Activated naive CD4-positive, alpha-beta T cell treated with anti-CD3 and anti-CD28 coated beads, Interleukin-2, amount 50 U/mL, for 24 hours (primary cell): ENCODE results near the gene SLC19A2.

Experiments
- H3K27ac Mint-ChIP-seq: one replicate; pipeline ENCODE4 v1.8.0; 2021; ENCODE audit warnings: mild to moderate bottlenecking, mixed read lengths
- H3K27me3 Mint-ChIP-seq: one replicate; pipeline ENCODE4 v1.8.0; 2021; ENCODE audit warnings: mixed read lengths
- H3K36me3 Mint-ChIP-seq: one replicate; pipeline ENCODE4 v1.8.0; 2021; ENCODE audit warnings: mixed read lengths
- H3K4me1 Mint-ChIP-seq: one replicate; pipeline ENCODE4 v1.8.0; 2021; ENCODE audit warnings: mixed read lengths
- H3K4me3 Mint-ChIP-seq: one replicate; pipeline ENCODE4 v1.8.0; 2021; ENCODE audit warnings: mild to moderate bottlenecking, mixed read lengths
- H3K9me3 Mint-ChIP-seq: one replicate; pipeline ENCODE4 v1.8.0; 2021; ENCODE audit warnings: mixed read lengths

Gene SLC19A2

GRCh38 chr1:169491845-169492281, 6.1 kb upstream of the SLC19A2 start:
- Mint-ChIP-seq H3K27me3 (no peaks in the 10 kb centered on the region), H3K9me3 (no peaks in the 10 kb centered on the region)

GRCh38 chr1:169488157-169488556, 2.4 kb upstream of the SLC19A2 start:
- no peaks in the 10 kb centered on the region for H3K36me3 Mint-ChIP-seq
- H3K4me1 Mint-ChIP-seq, result peaks cover 48% of the 10 kb centered on the region
- no peak overlapping the region for H3K4me3 Mint-ChIP-seq
- H3K27ac Mint-ChIP-seq, result no peak overlapping the region
- no peaks in the 10 kb centered on the region for H3K27me3 Mint-ChIP-seq
- no peaks in the 10 kb centered on the region for H3K9me3 Mint-ChIP-seq

More at GRCh38 chr1:169491845-169492281, 6.1 kb upstream of the SLC19A2 start:
- Mint-ChIP-seq H3K4me3 (no peak overlapping the region), H3K36me3 (no peaks in the 10 kb centered on the region), H3K4me1 (peaks cover 28% of the 10 kb centered on the region), H3K27ac (no peak overlapping the region)

GRCh38 chr1:169487561-169487960, 1.8 kb upstream of the SLC19A2 start:
- peak overlapping the region; percentile 97 for H3K4me3 Mint-ChIP-seq
- H3K27me3 Mint-ChIP-seq, result no peaks in the 10 kb centered on the region
- H3K27ac Mint-ChIP-seq, result no peak overlapping the region
- H3K9me3 Mint-ChIP-seq, result no peaks in the 10 kb centered on the region
- peaks cover 50% of the 10 kb centered on the region for H3K4me1 Mint-ChIP-seq
- no peaks in the 10 kb centered on the region for H3K36me3 Mint-ChIP-seq

GRCh38 chr1:169487133-169487532, 1.4 kb upstream of the SLC19A2 start:
- H3K4me1 Mint-ChIP-seq, result peaks cover 50% of the 10 kb centered on the region
- peak overlapping the region; percentile 97 for H3K4me3 Mint-ChIP-seq
- H3K27me3 Mint-ChIP-seq, result no peaks in the 10 kb centered on the region
- no peaks in the 10 kb centered on the region for H3K9me3 Mint-ChIP-seq
- no peak overlapping the region for H3K27ac Mint-ChIP-seq
- no peaks in the 10 kb centered on the region for H3K36me3 Mint-ChIP-seq

GRCh38 chr1:169486281-169487051, 722 bp upstream of the SLC19A2 start:
- Mint-ChIP-seq H3K27ac (peak overlapping the region; percentile 86), H3K9me3 (no peaks in the 10 kb centered on the region), H3K27me3 (no peaks in the 10 kb centered on the region), H3K4me1 (peaks cover 47% of the 10 kb centered on the region), H3K36me3 (no peaks in the 10 kb centered on the region), H3K4me3 (peak overlapping the region; percentile 97)

GRCh38 chr1:169484683-169485430, 887 bp downstream of the SLC19A2 start:
- Mint-ChIP-seq H3K4me1 (peaks cover 59% of the 10 kb centered on the region), H3K36me3 (peaks cover 4% of the 10 kb centered on the region), H3K9me3 (no peaks in the 10 kb centered on the region), H3K27ac (peak overlapping the region; percentile 76), H3K4me3 (peak overlapping the region; percentile 97), H3K27me3 (no peaks in the 10 kb centered on the region)

- peaks cover 61% of the 10 kb centered on the region for H3K4me1 Mint-ChIP-seq
These were observed 1.6 kb downstream of the SLC19A2 start for GRCh38 chr1:169484101-169484500.

GRCh38 chr1:169483500-169483966, 2.2 kb downstream of the SLC19A2 start:
- Mint-ChIP-seq H3K27ac (no peak overlapping the region), H3K27me3 (no peaks in the 10 kb centered on the region), H3K4me1 (peaks cover 61% of the 10 kb centered on the region), H3K9me3 (no peaks in the 10 kb centered on the region), H3K4me3 (peak overlapping the region; percentile 97), H3K36me3 (peaks cover 4% of the 10 kb centered on the region)

More at GRCh38 chr1:169484101-169484500, 1.6 kb downstream of the SLC19A2 start:
- no peaks in the 10 kb centered on the region for H3K9me3 Mint-ChIP-seq
- H3K4me3 Mint-ChIP-seq, result peak overlapping the region; percentile 97
- no peak overlapping the region for H3K27ac Mint-ChIP-seq
- H3K36me3 Mint-ChIP-seq, result peaks cover 4% of the 10 kb centered on the region
- no peaks in the 10 kb centered on the region for H3K27me3 Mint-ChIP-seq

- Mint-ChIP-seq H3K27ac (no peak overlapping the region), H3K36me3 (peaks cover 12% of the 10 kb centered on the region), H3K9me3 (no peaks in the 10 kb centered on the region), H3K4me1 (peaks cover 35% of the 10 kb centered on the region), H3K4me3 (no peak overlapping the region), H3K27me3 (no peaks in the 10 kb centered on the region)
These were observed 6.2 kb downstream of the SLC19A2 start for GRCh38 chr1:169479363-169480066.

- Mint-ChIP-seq H3K4me3 (no peak overlapping the region), H3K4me1 (peaks cover 22% of the 10 kb centered on the region), H3K27ac (no peak overlapping the region), H3K27me3 (no peaks in the 10 kb centered on the region), H3K36me3 (peaks cover 12% of the 10 kb centered on the region), H3K9me3 (no peaks in the 10 kb centered on the region)
These were observed 7.6 kb downstream of the SLC19A2 start for GRCh38 chr1:169478094-169478672.

GRCh38 chr1:169475806-169476387, 9.8 kb downstream of the SLC19A2 start:
- Mint-ChIP-seq H3K4me3 (no peak overlapping the region), H3K27me3 (no peaks in the 10 kb centered on the region), H3K4me1 (peaks cover 9% of the 10 kb centered on the region), H3K27ac (no peak overlapping the region), H3K36me3 (peaks cover 12% of the 10 kb centered on the region), H3K9me3 (no peaks in the 10 kb centered on the region)

GRCh38 chr1:169474302-169474995, 11.3 kb downstream of the SLC19A2 start:
- Mint-ChIP-seq H3K27ac (no peak overlapping the region), H3K4me3 (no peak overlapping the region), H3K36me3 (peaks cover 8% of the 10 kb centered on the region), H3K27me3 (no peaks in the 10 kb centered on the region), H3K4me1 (no peaks in the 10 kb centered on the region), H3K9me3 (no peaks in the 10 kb centered on the region)

GRCh38 chr1:169473347-169473746, 12.4 kb downstream of the SLC19A2 start:
- H3K36me3 Mint-ChIP-seq, result peaks cover 8% of the 10 kb centered on the region

GRCh38 chr1:169472738-169473137, 13.0 kb downstream of the SLC19A2 start:
- Mint-ChIP-seq H3K27me3 (no peaks in the 10 kb centered on the region), H3K9me3 (no peaks in the 10 kb centered on the region), H3K4me3 (no peak overlapping the region), H3K27ac (no peak overlapping the region), H3K36me3 (peaks cover 8% of the 10 kb centered on the region), H3K4me1 (no peaks in the 10 kb centered on the region)

More at GRCh38 chr1:169473347-169473746, 12.4 kb downstream of the SLC19A2 start:
- Mint-ChIP-seq H3K27me3 (no peaks in the 10 kb centered on the region), H3K4me3 (no peak overlapping the region), H3K4me1 (no peaks in the 10 kb centered on the region), H3K9me3 (no peaks in the 10 kb centered on the region), H3K27ac (no peak overlapping the region)
